ENCODE data around the gene ATP6V1C2. TPM values are rescaled to one million over a fixed set of nuclear protein-coding genes. Genes with fewer than 3 reads are reported as not detected.

Gene ATP6V1C2
- total RNA-seq, 1 donor from 2014 or later = 3.3 TPM

GRCh38 chr2:10794876-10795275, 73.4 kb downstream of the ATP6V1C2 start:
- Mint-ChIP-seq H3K27ac (peak overlapping the region; percentile 41), H3K27me3 (no peaks in the 10 kb centered on the region), H3K9me3 (no peaks in the 10 kb centered on the region), H3K4me3 (no peak overlapping the region), H3K36me3 (ENCODE audit: low read depth) (peaks cover 86% of the 10 kb centered on the region), H3K4me1 (peaks cover 9% of the 10 kb centered on the region)
- DNase-seq = no peak
- ChIA-PET CTCF (no interaction called here), POLR2A (no interaction called here)
- ATAC-seq (ENCODE audit: low read depth) = no peak
- intact Hi-C loops (cut with micrococcal nuclease) = loop anchor here (5.0 kb wide), 1 partner anchor 48 kb away; no protein-coding TSS in a partner anchor
- TF ChIP-seq, protein P1, sequence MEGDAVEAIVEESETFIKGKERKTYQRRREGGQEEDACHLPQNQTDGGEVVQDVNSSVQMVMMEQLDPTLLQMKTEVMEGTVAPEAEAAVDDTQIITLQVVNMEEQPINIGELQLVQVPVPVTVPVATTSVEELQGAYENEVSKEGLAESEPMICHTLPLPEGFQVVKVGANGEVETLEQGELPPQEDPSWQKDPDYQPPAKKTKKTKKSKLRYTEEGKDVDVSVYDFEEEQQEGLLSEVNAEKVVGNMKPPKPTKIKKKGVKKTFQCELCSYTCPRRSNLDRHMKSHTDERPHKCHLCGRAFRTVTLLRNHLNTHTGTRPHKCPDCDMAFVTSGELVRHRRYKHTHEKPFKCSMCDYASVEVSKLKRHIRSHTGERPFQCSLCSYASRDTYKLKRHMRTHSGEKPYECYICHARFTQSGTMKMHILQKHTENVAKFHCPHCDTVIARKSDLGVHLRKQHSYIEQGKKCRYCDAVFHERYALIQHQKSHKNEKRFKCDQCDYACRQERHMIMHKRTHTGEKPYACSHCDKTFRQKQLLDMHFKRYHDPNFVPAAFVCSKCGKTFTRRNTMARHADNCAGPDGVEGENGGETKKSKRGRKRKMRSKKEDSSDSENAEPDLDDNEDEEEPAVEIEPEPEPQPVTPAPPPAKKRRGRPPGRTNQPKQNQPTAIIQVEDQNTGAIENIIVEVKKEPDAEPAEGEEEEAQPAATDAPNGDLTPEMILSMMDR (IDR thresholded peaks at IDR 0.05) = no peak

DNA sequence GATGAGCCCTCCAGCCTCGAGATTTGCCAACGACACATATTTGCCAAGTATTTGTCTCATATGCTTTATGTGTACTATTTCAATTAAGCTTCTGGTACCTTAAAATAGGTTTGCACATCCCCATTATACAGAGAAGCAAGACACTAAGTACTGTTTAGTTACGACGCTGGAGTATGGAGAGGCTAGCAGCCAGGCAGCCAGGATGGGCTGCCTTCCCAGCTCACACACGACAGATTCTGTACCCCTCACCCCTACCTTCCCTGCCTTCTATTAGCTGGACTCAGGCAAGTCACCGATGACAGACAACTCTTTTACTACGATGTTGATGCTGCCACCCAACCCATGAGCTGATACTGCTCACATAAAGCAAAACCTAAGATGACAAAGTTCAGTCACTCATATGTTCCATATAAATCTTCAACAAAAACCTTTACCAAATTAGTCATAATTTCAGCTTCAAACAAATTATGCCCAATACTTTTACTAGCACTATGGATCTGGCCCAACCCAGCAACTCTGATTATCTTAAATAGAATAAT, 74.1 kb downstream of the ATP6V1C2 start:
- H3K36me3 Mint-ChIP-seq (ENCODE audit: low read depth) = peaks cover 81% of the 10 kb centered on the region

GRCh38 chr2:10796703-10797102, 75.3 kb downstream of the ATP6V1C2 start:
- Mint-ChIP-seq H3K9me3 (no peaks in the 10 kb centered on the region), H3K36me3 (ENCODE audit: low read depth) (peaks cover 81% of the 10 kb centered on the region), H3K27me3 (no peaks in the 10 kb centered on the region), H3K4me1 (peaks cover 7% of the 10 kb centered on the region), H3K4me3 (no peak overlapping the region), H3K27ac (no peak overlapping the region)
- DNase-seq = no peak
- POLR2A ChIA-PET = no interaction called here
- no peak for ATAC-seq (ENCODE audit: low read depth)
- intact Hi-C loops (cut with micrococcal nuclease) = no loop called here
- TF ChIP-seq, protein P1 (IDR thresholded peaks at IDR 0.05) = no peak
- CTCF ChIA-PET = no interaction called here

More for the DNA sequence above, 74.1 kb downstream of the ATP6V1C2 start:
- DNase-seq (no peak), ATAC-seq (ENCODE audit: low read depth) (no peak)
- no peak overlapping the region for H3K27ac Mint-ChIP-seq
- no peak overlapping the region for H3K4me3 Mint-ChIP-seq
- TF ChIP-seq, protein P1 (IDR thresholded peaks at IDR 0.05) = no peak
- H3K27me3 Mint-ChIP-seq = no peaks in the 10 kb centered on the region
- intact Hi-C loops (cut with micrococcal nuclease) = no loop called here
- H3K4me1 Mint-ChIP-seq = peaks cover 9% of the 10 kb centered on the region
- CTCF ChIA-PET = no interaction called here
- H3K9me3 Mint-ChIP-seq = no peaks in the 10 kb centered on the region
- POLR2A ChIA-PET = no interaction called here

DNA sequence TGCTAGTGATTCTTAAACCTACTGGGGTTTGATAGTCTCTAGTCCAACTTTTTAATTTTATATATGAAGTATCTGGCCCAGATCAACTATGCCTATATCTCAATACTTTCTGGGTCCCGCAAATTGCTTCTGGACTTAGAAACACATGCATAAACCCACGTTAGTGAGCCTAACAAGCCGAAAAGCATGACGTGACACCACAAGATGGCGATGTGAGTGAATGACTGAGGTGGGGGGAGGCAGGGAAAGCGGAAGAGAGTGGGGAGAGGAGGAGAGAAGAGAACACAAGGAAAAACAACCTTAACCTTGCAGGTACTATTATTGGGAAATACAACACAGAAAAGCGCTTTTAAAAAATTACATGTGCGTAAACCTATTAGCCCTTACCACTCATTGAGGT, 77.4 kb downstream of the ATP6V1C2 start:
- H3K27me3 Mint-ChIP-seq = no peaks in the 10 kb centered on the region
- no peak overlapping the region for H3K27ac Mint-ChIP-seq
- ATAC-seq (ENCODE audit: low read depth) = no peak
- CTCF ChIA-PET = no interaction called here
- TF ChIP-seq, protein P1 (IDR thresholded peaks at IDR 0.05) = no peak
- no peaks in the 10 kb centered on the region for H3K9me3 Mint-ChIP-seq
- H3K36me3 Mint-ChIP-seq (ENCODE audit: low read depth) = peaks cover 78% of the 10 kb centered on the region
- no peak overlapping the region for H3K4me3 Mint-ChIP-seq
- DNase-seq = no peak
- POLR2A ChIA-PET = no interaction called here
- intact Hi-C loops (cut with micrococcal nuclease) = no loop called here
- peaks cover 12% of the 10 kb centered on the region for H3K4me1 Mint-ChIP-seq

DNA sequence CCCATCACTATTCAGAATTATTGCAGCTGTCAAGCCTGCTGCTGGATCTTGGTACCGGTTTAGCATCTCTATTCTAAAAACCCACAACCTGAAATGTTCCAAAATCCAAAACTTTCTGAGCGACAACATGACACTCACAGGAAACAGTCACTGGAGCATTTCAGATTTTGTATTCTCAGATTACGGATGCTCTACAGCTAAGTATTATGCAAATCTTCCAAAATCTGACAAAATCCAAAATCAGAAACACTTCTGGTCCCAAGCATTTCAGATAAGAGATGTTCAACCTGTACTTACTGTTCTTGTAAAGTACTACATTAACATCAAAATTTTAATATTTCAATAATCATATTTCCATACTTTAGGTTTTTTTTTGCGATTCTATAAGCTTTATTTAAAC, 78.7 kb downstream of the ATP6V1C2 start:
- Mint-ChIP-seq H3K9me3 (no peaks in the 10 kb centered on the region), H3K4me1 (peaks cover 12% of the 10 kb centered on the region), H3K4me3 (no peak overlapping the region), H3K36me3 (ENCODE audit: low read depth) (peaks cover 70% of the 10 kb centered on the region), H3K27me3 (no peaks in the 10 kb centered on the region), H3K27ac (no peak overlapping the region)
- intact Hi-C loops (cut with micrococcal nuclease) = no loop called here
- ATAC-seq (ENCODE audit: low read depth) (no peak), DNase-seq (no peak)
- TF ChIP-seq, protein P1 (IDR thresholded peaks at IDR 0.05) = no peak
- ChIA-PET CTCF (no interaction called here), POLR2A (no interaction called here)

Measured in activated B cell treated with CpG ODN at 0.5 μM for 24 hours (primary cell).